ENCODE measurements around the gene RAMP3.

- TF ChIP-seq CTCF (IDR thresholded peaks at IDR 0.05 in 2 of 3, conservative IDR thresholded peaks at IDR 0.05 in 1 of 3; ENCODE audit: insufficient read depth in 2 of 3, low read depth in 1 of 3, low read length in 3 of 3) (no peak), SMAD3 (CRISPR knock-in tag; conservative IDR thresholded peaks at IDR 0.05) (no peak)
- TF ChIP-seq, protein P1, sequence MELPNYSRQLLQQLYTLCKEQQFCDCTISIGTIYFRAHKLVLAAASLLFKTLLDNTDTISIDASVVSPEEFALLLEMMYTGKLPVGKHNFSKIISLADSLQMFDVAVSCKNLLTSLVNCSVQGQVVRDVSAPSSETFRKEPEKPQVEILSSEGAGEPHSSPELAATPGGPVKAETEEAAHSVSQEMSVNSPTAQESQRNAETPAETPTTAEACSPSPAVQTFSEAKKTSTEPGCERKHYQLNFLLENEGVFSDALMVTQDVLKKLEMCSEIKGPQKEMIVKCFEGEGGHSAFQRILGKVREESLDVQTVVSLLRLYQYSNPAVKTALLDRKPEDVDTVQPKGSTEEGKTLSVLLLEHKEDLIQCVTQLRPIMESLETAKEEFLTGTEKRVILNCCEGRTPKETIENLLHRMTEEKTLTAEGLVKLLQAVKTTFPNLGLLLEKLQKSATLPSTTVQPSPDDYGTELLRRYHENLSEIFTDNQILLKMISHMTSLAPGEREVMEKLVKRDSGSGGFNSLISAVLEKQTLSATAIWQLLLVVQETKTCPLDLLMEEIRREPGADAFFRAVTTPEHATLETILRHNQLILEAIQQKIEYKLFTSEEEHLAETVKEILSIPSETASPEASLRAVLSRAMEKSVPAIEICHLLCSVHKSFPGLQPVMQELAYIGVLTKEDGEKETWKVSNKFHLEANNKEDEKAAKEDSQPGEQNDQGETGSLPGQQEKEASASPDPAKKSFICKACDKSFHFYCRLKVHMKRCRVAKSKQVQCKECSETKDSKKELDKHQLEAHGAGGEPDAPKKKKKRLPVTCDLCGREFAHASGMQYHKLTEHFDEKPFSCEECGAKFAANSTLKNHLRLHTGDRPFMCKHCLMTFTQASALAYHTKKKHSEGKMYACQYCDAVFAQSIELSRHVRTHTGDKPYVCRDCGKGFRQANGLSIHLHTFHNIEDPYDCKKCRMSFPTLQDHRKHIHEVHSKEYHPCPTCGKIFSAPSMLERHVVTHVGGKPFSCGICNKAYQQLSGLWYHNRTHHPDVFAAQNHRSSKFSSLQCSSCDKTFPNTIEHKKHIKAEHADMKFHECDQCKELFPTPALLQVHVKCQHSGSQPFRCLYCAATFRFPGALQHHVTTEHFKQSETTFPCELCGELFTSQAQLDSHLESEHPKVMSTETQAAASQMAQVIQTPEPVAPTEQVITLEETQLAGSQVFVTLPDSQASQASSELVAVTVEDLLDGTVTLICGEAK (IDR thresholded peaks at IDR 0.05), result no peak
- TF ChIP-seq, protein P1 (CRISPR knock-in tag; IDR thresholded peaks at IDR 0.05), result no peak
Measured at GRCh38 chr7:45163692-45164052, 6.1 kb downstream of the RAMP3 start.
